ENCODE results near the gene CDKL4. TPM values are rescaled to one million over a fixed set of nuclear protein-coding genes. Genes with fewer than 3 reads are reported as not detected.
"Not testable (repeated sequence)": the region's sequence is repeated elsewhere in the genome, so short reads cannot be mapped to it uniquely, and the experiment has no call there.

CDKL4 gene
- total RNA-seq, 1 donor from 2014 or later: 0.24 TPM

DNA sequence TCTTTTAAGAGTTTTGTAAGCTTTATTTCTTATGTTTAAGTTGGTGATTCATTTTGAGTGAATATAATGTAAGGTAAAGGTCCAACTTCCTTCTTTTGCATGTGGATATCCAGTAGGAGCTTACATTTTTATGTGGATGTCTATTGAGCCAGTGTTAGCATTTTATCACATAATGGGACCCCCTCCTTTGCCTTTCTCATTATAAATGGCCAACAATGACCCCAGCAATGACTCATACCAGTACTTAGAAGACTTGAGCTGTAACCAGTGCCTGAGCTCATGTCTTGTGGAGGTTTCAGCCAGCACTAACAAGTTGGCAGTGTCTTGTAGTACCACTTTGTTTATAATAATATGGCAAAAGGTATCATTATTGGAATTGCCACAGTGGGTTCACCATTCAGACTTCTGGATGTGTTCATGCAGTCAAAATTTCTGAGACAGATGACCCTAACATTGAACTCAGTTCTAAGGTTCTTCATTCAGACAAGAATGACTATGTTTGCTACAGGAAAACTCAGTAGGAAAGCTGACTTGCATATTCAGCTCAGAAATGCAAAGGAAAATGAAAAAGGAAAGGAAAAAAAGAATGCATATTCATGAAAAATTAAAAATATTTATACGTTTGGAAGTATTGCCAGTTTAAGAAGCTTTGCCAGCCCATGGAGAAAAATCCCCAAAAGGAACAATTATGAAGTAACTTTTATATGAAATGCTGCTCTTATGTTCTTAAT is 41.0 kb downstream of the CDKL4 start:
- intact Hi-C loops (cut with micrococcal nuclease): no loop called here
- H3K4me3 Mint-ChIP-seq: no peak overlapping the region
- no peaks in the 10 kb centered on the region for H3K27me3 Mint-ChIP-seq

DNA sequence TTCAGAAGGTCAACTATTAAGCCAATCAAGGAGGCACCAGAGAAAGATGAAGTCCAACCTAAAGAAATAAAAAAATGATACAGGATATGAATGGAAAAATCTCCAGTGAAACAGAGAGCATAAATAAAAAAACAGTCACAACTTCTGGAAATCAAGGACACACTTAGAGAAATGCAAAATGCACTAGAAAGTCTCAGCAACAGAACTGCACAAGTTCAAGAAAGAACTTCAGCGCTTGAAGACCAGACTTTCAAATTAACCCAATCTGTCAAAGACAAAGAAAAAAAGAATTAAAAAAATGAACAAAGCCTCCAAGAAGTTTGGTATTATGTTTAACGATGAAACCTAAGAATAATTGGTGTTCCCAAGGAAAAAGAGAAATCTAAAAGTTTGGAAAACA is 46.8 kb downstream of the CDKL4 start:
- H3K4me3 Mint-ChIP-seq; H3K36me3 Mint-ChIP-seq (ENCODE audit: low read depth); H3K27me3 Mint-ChIP-seq; CTCF ChIA-PET; ATAC-seq (ENCODE audit: low read depth); H3K4me1 Mint-ChIP-seq; H3K27ac Mint-ChIP-seq; DNase-seq; POLR2A ChIA-PET; intact Hi-C loops (cut with micrococcal nuclease): not testable (repeated sequence)
- peaks cover 33% of the 10 kb centered on the region for H3K9me3 Mint-ChIP-seq

More for the DNA sequence above, 41.0 kb downstream of the CDKL4 start:
- H3K9me3 Mint-ChIP-seq: peaks cover 22% of the 10 kb centered on the region
- TF ChIP-seq, protein P1, sequence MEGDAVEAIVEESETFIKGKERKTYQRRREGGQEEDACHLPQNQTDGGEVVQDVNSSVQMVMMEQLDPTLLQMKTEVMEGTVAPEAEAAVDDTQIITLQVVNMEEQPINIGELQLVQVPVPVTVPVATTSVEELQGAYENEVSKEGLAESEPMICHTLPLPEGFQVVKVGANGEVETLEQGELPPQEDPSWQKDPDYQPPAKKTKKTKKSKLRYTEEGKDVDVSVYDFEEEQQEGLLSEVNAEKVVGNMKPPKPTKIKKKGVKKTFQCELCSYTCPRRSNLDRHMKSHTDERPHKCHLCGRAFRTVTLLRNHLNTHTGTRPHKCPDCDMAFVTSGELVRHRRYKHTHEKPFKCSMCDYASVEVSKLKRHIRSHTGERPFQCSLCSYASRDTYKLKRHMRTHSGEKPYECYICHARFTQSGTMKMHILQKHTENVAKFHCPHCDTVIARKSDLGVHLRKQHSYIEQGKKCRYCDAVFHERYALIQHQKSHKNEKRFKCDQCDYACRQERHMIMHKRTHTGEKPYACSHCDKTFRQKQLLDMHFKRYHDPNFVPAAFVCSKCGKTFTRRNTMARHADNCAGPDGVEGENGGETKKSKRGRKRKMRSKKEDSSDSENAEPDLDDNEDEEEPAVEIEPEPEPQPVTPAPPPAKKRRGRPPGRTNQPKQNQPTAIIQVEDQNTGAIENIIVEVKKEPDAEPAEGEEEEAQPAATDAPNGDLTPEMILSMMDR (IDR thresholded peaks at IDR 0.05): no peak
- no peaks in the 10 kb centered on the region for H3K4me1 Mint-ChIP-seq
- no peak overlapping the region for H3K27ac Mint-ChIP-seq
- no peaks in the 10 kb centered on the region for H3K36me3 Mint-ChIP-seq (ENCODE audit: low read depth)
- CTCF ChIA-PET: no interaction called here
- POLR2A ChIA-PET: no interaction called here
- DNase-seq (no peak), ATAC-seq (ENCODE audit: low read depth) (no peak)

DNA sequence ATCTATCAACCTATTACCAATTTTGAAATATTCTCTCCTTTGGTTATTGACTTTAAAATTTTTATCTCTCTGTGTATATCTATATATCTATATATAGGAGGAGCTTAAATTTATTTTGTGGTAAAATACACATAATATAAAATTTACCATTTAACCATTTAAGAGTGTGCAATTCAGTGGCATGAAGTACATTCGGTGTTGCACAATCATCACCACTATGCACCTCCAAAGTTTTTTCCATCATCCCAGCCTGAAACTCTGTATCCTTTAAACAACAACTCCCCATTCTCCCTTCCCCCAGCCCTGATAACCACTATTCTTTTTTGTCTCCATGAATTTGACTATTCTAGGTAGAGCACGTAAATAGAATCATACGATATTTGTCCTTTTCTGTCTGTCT is 49.1 kb downstream of the CDKL4 start:
- TF ChIP-seq, protein P1 (IDR thresholded peaks at IDR 0.05): no peak
- no peak for ATAC-seq (ENCODE audit: low read depth)
- intact Hi-C loops (cut with micrococcal nuclease): no loop called here
- ChIA-PET POLR2A (no interaction called here), CTCF (no interaction called here)
- Mint-ChIP-seq H3K27me3 (no peaks in the 10 kb centered on the region), H3K4me1 (no peaks in the 10 kb centered on the region), H3K9me3 (peaks cover 23% of the 10 kb centered on the region), H3K27ac (no peak overlapping the region), H3K4me3 (no peak overlapping the region), H3K36me3 (ENCODE audit: low read depth) (no peaks in the 10 kb centered on the region)
- no peak for DNase-seq

DNA sequence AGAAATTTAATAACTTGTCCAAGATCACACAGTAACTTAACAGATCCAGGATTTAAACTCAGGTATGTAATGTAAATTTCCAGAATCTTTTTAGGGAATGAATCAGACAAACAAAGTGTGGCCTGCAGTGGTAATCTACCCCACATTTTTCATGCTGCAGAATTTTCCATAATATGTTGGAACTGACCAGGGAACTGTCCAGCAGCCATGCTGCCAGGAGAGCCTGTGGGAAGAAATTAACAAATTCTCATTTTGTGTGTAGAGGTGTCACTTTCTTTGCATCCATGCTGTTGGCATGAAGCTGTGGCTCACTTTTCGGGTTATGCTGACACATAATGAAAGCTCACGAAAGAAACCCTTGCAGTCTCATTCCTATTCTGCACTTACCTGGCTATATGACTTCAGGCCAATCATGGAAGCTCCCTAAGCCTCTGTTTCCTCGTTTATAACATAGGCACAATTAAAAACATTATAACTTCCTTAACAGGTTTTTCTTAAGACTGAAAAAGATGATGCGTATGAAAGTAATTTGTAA is 54.7 kb downstream of the CDKL4 start:
- Mint-ChIP-seq H3K27me3 (no peaks in the 10 kb centered on the region), H3K4me1 (no peaks in the 10 kb centered on the region), H3K27ac (no peak overlapping the region), H3K4me3 (no peak overlapping the region), H3K36me3 (ENCODE audit: low read depth) (no peaks in the 10 kb centered on the region), H3K9me3 (no peaks in the 10 kb centered on the region)
- intact Hi-C loops (cut with micrococcal nuclease): no loop called here
- ATAC-seq (ENCODE audit: low read depth) (no peak), DNase-seq (no peak)
- POLR2A ChIA-PET: no interaction called here
- CTCF ChIA-PET: interaction anchor here (0.6 kb wide), 1 partner anchor 9 kb away, joined by 3 read pairs; no protein-coding TSS in a partner anchor
- TF ChIP-seq, protein P1 (IDR thresholded peaks at IDR 0.05): no peak

DNA sequence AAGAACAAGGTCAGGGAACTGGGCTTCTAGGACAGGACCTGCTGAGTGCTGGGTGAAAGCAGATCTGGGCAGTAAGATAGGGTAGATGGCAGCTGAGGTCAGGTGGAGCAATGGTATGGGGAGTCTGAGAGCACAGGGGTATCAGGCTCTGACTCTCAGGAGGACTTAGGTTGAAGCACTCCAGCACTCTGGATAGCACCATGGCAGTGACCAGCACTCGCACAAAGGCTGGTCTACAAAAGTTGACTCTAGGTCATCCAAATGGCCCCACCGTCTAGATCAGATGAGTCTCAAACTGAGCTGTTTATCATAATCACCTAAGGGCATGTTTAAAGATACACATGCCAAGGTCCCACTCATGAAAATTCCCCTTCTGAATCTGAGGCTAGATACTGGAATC is 60.1 kb downstream of the CDKL4 start:
- ChIA-PET CTCF (no interaction called here), POLR2A (interaction anchor here (0.5 kb wide), 1 partner anchor 12 kb away, joined by 3 read pairs; no protein-coding TSS in a partner anchor)
- no peaks in the 10 kb centered on the region for H3K36me3 Mint-ChIP-seq (ENCODE audit: low read depth)
- no peaks in the 10 kb centered on the region for H3K4me1 Mint-ChIP-seq
- H3K27me3 Mint-ChIP-seq: no peaks in the 10 kb centered on the region
- H3K27ac Mint-ChIP-seq: no peak overlapping the region
- no peak for DNase-seq
- intact Hi-C loops (cut with micrococcal nuclease): no loop called here
- no peak overlapping the region for H3K4me3 Mint-ChIP-seq
- TF ChIP-seq, protein P1 (IDR thresholded peaks at IDR 0.05): no peak
- no peaks in the 10 kb centered on the region for H3K9me3 Mint-ChIP-seq
- no peak for ATAC-seq (ENCODE audit: low read depth)
